GM12801 (cell line): ENCODE results near the gene TRIM38.

Experiments used
- TF ChIP-seq, protein P1 (sequence below): IDR thresholded peaks from one replicate; pipeline ENCODE4 v1.5.1; 2011; ENCODE audit warnings: control low read depth; ENCODE audit not compliant: insufficient read length; ENCODE audit errors: extremely low read depth

The TRIM38 gene

DNA sequence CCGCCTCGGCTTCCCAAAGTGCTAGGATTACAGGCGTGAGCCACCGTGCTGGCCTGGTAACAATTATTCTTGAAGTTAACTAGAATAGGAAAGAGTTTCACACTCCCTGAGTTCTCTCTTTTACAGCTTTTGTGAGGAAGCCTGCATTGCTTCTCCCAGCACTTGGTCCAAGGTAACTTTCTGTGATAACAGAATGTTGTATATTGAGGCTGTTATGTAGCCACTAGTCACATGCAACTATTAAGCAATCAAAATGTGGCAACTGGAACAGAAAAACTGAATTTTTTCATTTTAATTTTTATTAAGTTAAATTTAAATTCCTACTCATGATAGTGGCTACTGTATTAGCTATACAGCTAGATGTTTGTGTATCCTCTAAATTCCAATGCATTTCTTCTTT, 2.5 kb downstream of the TRIM38 start:
- TF ChIP-seq, protein P1, sequence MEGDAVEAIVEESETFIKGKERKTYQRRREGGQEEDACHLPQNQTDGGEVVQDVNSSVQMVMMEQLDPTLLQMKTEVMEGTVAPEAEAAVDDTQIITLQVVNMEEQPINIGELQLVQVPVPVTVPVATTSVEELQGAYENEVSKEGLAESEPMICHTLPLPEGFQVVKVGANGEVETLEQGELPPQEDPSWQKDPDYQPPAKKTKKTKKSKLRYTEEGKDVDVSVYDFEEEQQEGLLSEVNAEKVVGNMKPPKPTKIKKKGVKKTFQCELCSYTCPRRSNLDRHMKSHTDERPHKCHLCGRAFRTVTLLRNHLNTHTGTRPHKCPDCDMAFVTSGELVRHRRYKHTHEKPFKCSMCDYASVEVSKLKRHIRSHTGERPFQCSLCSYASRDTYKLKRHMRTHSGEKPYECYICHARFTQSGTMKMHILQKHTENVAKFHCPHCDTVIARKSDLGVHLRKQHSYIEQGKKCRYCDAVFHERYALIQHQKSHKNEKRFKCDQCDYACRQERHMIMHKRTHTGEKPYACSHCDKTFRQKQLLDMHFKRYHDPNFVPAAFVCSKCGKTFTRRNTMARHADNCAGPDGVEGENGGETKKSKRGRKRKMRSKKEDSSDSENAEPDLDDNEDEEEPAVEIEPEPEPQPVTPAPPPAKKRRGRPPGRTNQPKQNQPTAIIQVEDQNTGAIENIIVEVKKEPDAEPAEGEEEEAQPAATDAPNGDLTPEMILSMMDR, result no peak

DNA sequence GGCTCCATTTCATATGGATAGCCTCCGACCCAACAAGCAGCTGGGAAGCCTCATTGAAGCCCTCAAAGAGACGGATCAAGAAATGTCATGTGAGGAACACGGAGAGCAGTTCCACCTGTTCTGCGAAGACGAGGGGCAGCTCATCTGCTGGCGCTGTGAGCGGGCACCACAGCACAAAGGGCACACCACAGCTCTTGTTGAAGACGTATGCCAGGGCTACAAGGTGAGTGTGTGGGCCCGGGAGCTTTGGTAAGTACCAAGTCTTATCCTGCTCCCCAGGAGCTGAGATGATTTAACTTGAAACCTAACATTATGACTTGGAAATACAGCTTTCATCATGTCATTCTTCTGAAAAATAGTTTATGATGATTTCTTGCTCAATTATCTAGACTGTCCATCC, 4.1 kb downstream of the TRIM38 start:
- TF ChIP-seq, protein P1, result no peak

DNA sequence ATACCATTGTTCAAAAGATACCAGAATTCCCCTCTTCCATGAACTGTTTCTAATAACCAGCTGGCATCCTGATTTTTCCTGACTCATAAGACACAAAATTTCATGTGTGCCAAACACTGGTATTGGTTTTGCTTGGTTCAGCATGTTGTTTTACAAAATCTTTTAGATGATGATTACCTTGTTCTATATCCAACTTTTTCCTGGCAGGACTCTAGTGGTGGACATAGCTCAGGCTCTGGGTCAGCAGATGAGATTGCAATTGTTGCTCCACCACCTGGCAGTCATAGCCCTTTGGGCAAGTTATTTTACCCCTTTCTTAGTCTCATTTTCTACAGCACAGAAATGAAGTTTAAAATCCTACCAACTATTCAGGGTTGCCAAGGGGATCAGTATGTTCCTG, 6.2 kb downstream of the TRIM38 start:
- TF ChIP-seq, protein P1, result no peak

DNA sequence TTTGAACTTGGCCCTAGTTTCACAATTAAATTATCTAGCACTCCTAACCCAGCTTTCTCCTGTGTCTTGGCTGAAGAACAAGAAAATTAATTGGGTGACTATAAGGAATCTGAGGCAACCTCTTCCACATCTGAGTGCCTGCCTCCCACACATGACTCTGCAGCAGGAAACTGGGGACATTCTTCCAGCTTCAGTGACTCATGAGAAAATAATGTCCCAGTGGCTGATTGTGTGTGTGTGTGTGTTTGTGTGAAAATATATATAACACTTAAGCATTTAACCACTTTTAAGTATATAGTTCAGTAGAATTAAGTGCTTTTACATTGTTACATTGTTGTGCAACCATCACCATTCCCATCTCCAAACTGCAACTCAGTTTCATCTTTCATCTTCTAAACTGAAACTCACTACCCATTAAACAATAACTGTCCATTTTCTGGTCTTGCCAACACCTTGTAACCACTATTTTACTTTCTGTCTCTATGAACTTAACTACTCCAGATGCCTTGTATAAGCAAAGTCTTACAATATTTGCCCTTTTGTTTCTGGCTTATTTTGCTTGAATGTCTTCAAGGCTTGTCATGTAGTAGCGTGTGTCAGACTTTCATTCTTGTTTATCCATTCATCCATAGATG, 8.7 kb downstream of the TRIM38 start:
- TF ChIP-seq, protein P1, result no peak

DNA sequence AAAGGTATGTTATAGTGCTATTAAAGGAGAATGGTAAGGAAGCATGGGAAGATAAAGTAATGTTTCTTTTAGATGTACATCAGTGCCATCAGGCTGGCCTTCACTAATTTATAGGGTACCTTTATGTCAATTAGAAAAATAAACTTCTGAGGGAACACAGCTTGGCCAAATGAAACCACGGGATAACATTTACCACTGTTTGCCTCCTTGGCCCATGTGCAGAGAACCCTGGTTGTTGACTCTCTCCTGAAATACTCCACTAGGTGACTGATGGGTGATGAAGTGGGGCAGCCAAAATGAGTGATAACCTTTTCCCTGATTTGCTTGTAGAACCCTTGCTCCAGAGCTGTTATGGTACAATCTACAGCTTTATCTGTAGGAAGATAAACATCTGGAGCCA, 9.5 kb downstream of the TRIM38 start:
- TF ChIP-seq, protein P1, result no peak

DNA sequence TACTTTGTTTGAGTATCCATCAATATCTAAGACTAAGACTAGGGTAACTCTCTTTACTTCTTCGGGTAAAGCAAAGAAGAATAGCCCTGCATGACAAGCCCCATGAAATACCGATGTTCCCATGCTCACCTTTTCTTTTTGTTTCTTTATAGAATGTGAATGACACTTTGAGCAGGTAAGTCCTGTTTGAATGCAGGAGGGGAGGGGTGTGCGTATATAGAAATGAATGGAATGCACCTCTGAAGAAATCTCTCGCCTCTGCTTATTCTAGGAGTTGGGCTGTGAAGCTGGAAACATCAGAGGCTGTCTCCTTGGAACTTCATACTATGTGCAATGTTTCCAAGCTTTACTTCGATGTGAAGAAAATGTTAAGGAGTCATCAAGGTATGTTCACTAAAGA, 10.3 kb downstream of the TRIM38 start:
- TF ChIP-seq, protein P1, result no peak

DNA sequence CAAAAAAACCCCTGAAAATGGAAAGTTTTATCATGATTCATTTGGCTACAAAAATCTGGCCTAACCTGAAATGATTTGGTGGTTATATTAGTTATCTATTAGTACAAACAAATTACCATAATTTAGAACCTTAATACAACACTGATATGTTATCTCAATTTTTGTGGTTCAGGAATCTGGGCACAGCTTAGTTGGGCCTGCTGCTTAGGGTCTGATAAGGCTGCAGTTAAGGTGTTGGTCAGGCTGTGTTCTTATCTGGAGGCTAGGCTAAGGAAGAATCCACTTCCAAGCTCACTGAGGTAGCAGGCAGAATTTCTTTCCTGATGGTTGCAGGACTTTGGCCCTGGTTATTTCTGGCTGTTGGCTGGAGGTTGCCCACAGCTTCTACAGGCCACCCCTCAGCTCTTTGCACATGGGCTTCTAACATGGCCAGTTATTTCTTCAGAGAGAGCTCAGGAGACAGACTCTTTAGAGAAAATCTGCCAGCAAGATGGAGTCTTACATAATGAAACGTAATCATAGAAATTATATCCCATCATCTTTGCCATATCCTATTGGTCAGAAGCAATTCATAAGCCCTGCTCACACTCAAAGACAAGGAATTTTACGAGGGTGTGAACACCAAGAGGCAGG, 11.4 kb downstream of the TRIM38 start:
- TF ChIP-seq, protein P1, result no peak
